ENCODE data around the gene HDAC5. TPM values are rescaled to one million over a fixed set of nuclear protein-coding genes. Genes with fewer than 3 reads are reported as not detected.

The HDAC5 gene
- total RNA-seq, 1 donor from 2014 or later: 185 TPM

DNA sequence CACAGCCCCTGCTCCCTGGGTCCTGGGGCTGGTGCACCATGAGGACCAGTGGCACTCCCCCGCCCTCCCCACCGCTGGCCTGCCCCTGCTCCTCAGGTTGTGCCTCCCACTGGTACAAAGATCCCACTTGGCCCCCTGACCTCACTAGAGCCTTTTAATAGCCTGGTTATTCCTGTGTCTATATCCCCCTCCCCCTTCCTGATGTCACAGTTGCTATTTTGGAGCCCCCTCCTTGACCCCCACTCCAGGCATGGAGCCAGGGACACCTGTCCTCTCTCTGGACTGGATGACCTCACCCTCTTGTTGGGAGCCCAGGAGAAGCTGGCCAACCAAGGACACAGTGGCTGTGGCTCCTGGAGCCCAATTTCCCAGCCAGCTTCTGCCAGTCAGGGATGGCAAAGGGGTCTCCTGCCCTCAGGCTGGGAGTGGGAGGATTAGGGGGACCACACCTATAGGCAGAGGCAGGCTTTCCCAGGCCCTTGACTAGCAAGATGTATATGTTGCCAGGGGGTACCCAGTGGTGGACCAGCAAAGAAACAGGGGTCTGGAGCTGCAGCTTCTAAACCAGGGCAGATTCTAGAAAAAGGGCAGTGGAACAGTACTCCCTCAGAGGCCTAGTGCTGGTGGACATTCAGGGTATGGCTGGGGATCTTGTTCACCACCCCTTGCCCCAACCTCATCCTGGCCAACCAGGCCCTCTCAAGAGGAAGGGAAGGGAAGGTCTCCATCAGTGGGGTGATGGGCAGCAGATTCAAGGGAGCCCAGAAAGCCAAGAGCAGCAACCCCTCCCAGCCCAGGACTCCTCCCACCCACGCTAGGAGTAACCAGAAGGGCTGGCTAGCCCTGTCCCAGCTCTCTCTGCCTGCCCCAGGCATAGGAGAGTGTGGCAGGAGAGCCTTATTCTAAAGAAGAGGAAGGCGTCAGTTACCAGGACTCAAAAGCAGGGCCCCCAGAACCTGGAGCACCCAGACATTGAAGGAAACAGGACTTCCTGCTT, 10.9 kb downstream of the HDAC5 start:
- H3K27me3 Mint-ChIP-seq (ENCODE audit: unreplicated experiment): peaks cover 25% of the 10 kb centered on the region

DNA sequence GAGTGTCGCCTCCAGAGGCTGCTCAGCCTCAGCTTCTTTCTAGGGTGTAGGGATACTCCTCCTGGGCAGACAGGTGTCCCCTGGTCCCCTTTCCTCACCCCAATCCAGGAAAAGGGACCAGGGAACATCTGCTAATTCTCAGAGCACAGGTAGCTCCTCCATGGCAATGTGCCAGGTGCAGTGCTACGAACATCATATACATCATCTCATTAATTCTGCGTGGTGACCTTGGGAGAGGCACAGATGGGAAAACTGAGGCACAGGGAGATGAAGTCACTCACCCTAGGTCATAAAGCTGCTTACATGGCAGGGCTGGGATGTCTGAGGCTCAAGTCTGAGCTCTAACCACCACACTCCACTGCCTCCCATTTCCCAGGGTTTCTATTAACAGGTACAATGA, 11.7 kb downstream of the HDAC5 start:
- peaks cover 11% of the 10 kb centered on the region for H3K9me3 Mint-ChIP-seq (ENCODE audit: unreplicated experiment)
- H3K36me3 Mint-ChIP-seq (ENCODE audit: unreplicated experiment): no peaks in the 10 kb centered on the region
- peak overlapping the region; percentile 63 for H3K4me3 Mint-ChIP-seq (ENCODE audit: unreplicated experiment)
- TF ChIP-seq, protein P1, sequence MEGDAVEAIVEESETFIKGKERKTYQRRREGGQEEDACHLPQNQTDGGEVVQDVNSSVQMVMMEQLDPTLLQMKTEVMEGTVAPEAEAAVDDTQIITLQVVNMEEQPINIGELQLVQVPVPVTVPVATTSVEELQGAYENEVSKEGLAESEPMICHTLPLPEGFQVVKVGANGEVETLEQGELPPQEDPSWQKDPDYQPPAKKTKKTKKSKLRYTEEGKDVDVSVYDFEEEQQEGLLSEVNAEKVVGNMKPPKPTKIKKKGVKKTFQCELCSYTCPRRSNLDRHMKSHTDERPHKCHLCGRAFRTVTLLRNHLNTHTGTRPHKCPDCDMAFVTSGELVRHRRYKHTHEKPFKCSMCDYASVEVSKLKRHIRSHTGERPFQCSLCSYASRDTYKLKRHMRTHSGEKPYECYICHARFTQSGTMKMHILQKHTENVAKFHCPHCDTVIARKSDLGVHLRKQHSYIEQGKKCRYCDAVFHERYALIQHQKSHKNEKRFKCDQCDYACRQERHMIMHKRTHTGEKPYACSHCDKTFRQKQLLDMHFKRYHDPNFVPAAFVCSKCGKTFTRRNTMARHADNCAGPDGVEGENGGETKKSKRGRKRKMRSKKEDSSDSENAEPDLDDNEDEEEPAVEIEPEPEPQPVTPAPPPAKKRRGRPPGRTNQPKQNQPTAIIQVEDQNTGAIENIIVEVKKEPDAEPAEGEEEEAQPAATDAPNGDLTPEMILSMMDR (IDR thresholded peaks at IDR 0.05; ENCODE audit: partially characterized antibody, unreplicated experiment): no peak
- H3K27ac Mint-ChIP-seq (ENCODE audit: unreplicated experiment): peak overlapping the region; percentile 52
- H3K4me1 Mint-ChIP-seq (ENCODE audit: low read depth, unreplicated experiment): peaks cover 60% of the 10 kb centered on the region
- no peak for DNase-seq
- H3K27me3 Mint-ChIP-seq (ENCODE audit: unreplicated experiment): peaks cover 21% of the 10 kb centered on the region

More for the DNA sequence above, 10.9 kb downstream of the HDAC5 start:
- H3K36me3 Mint-ChIP-seq (ENCODE audit: unreplicated experiment): no peaks in the 10 kb centered on the region
- TF ChIP-seq, protein P1 (IDR thresholded peaks at IDR 0.05; ENCODE audit: partially characterized antibody, unreplicated experiment): no peak
- H3K27ac Mint-ChIP-seq (ENCODE audit: unreplicated experiment): no peak overlapping the region
- DNase-seq: no peak
- H3K9me3 Mint-ChIP-seq (ENCODE audit: unreplicated experiment): peaks cover 10% of the 10 kb centered on the region
- peak overlapping the region; percentile 63 for H3K4me3 Mint-ChIP-seq (ENCODE audit: unreplicated experiment)
- H3K4me1 Mint-ChIP-seq (ENCODE audit: low read depth, unreplicated experiment): peaks cover 65% of the 10 kb centered on the region

DNA sequence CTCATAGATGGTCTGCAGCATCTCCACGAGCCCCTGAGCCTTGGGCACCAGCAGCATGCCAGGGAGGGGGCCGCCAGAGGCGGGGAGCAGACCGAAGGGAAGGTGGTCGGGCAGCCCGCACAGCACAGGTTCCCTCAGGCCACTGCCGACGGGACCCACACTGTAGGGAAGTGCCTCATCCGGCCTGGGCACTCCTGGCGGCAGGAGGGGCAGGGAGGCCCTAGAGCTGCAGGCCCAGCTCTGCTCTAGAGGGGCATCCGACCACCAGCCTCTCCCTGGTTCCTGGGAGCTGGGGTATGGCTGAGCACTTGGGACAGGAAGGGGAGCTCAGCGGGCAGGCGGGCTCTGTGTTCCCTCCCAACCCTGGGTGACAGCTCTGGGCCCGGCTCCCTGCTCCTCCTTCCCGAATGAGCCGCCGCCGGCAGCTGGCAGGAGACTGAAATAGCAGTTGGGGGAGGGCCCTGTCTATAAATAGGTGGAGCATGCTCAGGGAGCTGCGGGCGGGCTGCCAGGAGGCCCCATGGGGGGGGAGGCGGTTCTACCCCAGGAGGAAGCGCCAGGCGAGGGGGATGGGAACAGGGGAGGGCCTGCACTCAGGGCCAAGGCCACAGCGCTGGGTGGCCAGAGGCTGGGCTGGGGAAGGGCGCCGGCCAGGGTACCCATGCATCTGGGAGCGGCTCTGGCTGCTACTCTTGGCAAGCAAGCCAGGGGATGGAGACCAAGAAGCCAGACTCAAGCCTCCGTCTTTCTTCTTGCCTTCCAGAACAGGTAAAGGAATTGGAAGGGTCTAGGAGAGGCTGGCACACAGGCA, 12.4 kb downstream of the HDAC5 start:
- peak overlapping the region; percentile 59 for H3K27ac Mint-ChIP-seq (ENCODE audit: unreplicated experiment)
- H3K4me1 Mint-ChIP-seq (ENCODE audit: low read depth, unreplicated experiment): peaks cover 54% of the 10 kb centered on the region
- H3K36me3 Mint-ChIP-seq (ENCODE audit: unreplicated experiment): no peaks in the 10 kb centered on the region

DNA sequence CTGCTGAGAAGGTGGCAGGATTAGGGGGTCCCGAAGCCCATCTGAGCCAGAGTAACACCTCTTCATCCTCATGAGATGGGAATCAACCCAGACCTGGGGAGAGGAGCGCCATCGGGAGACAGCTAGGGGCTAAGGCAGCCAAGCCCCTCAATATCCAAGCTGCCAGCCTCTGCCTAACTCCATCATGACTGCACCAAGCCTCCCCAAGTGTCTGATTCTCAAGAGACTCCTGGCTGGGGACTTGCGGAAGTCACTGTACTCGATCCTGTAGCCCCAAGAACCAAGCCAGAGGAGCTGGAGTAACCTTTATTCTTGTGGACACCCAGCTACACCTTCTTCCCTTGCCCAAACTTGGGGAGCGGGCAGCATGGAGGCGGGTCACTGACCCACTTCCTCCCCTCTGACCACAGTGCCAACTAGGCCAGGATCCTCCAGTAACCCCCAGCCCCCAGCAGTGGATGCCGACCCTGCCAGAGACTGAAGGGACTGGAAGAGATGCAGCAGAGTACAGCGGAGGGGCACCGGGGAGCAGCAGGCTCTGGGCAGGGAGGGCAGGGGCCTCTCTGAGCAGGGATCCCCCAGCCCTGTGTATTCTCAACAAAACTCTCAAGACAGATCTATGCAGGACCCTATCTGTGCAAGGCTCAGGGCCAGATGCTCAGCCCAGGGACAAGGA, 13.3 kb downstream of the HDAC5 start:
- Mint-ChIP-seq H3K4me1 (ENCODE audit: low read depth, unreplicated experiment) (peaks cover 50% of the 10 kb centered on the region), H3K4me3 (ENCODE audit: unreplicated experiment) (peak overlapping the region; percentile 82), H3K36me3 (ENCODE audit: unreplicated experiment) (no peaks in the 10 kb centered on the region), H3K9me3 (ENCODE audit: unreplicated experiment) (peaks cover 16% of the 10 kb centered on the region), H3K27me3 (ENCODE audit: unreplicated experiment) (peaks cover 22% of the 10 kb centered on the region), H3K27ac (ENCODE audit: unreplicated experiment) (peak overlapping the region; percentile 97)
- TF ChIP-seq, protein P1 (IDR thresholded peaks at IDR 0.05; ENCODE audit: partially characterized antibody, unreplicated experiment): no peak
- no peak for DNase-seq

More for the DNA sequence above, 12.4 kb downstream of the HDAC5 start:
- H3K27me3 Mint-ChIP-seq (ENCODE audit: unreplicated experiment): peaks cover 20% of the 10 kb centered on the region
- TF ChIP-seq, protein P1 (IDR thresholded peaks at IDR 0.05; ENCODE audit: partially characterized antibody, unreplicated experiment): no peak
- H3K9me3 Mint-ChIP-seq (ENCODE audit: unreplicated experiment): peaks cover 11% of the 10 kb centered on the region
- H3K4me3 Mint-ChIP-seq (ENCODE audit: unreplicated experiment): peak overlapping the region; percentile 82
- DNase-seq: peak; percentile 88
